Renal pelvis (tissue), 4 donors: ENCODE data around the gene AGBL1. TPM values are rescaled to one million over a fixed set of nuclear protein-coding genes. Genes with fewer than 3 reads are reported as not detected.

ENCODE experiments used
- DNase-seq: peaks from one replicate; pipeline ENCODE4 v3.0.0-alpha.2; 2013
- polyA plus RNA-seq, 3 donors: library from polyadenylated mRNA; unstranded; fragments of 120-200 nt; gene quantifications; one replicate each; pipeline ENCODE4 v1.2.1, GENCODE V29; 2013; ENCODE audit not compliant: insufficient read length in 3 of 3

Gene AGBL1
- polyA plus RNA-seq, 3 donors, result 0.14 to 0.16 (median 0.15) TPM

DNA sequence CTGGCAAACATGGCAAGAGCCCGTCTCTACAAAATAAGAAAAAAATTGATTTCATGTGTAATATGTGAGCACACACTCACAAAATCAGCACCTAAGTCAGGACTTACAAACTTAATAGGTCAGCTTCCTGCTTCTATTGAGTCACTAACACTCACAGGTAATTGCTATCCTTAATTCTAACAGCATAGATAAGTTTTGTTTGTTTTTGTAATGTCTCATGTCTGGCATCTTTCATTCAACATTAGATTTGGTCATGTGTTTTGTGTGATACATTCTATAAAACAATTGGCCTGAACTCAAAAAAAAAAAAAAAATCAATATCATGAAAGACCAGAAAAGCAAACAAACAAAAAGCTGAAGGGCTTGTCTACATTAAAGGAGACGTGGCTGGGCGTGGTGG, 564.7 kb downstream of the AGBL1 start:
- DNase-seq, result no peak

DNA sequence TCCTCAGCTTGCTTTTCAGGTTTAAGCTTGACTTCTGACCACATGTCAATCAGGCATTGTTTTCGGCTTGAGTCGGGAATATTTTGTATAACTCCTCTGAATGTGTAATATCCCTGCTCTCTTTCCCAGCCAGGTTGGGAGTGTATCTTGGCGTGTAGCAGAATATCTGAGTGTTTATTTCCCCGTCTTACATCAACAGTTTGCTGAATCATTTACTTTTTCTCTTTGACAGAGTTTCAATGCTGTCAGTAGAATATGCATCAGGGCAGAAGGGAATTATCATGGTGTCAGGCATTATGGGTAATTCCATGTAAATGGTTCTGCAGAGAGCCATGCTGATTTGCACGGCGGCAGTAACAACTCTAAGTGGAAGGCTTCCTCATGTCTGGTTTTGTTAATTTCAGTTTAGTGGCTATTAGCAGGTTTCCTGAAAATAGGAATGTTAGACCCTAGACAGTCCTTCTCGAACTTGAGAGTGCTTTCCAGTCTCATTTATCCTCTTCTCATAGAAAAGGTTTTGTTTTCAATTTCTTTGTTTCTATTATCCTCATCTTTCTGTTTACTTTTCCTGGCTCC, 566.3 kb downstream of the AGBL1 start:
- DNase-seq, result no peak

DNA sequence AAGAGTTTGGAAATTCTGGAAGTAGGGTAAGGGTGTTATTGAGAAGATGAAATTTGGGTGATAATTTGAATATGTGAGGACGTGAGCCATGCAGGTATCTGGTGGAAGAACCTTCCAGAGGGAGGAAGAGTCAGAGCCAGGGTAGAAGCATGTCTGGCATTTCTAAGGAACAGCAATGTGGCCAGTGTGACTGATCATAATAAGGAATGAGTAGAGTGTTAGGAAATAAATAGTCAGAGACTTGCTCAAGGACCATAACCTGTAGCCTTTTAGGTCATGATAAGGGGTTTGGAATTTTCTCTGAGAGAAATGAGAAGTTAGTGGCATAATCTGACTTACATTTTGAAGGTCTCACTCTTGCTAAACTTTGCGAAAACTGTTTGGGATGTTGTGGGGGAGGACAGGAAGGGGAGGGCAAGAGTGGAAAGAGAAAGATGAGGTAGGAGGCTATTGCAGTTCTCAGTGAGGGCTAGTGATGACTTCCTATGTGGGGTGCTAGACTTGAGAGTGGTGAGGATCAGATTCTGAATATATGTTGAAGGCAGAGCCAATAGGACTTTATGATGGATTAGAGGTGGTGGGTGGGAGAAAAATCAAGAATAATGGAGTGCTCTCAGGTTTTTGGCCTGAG, 568.3 kb downstream of the AGBL1 start:
- no peak for DNase-seq

DNA sequence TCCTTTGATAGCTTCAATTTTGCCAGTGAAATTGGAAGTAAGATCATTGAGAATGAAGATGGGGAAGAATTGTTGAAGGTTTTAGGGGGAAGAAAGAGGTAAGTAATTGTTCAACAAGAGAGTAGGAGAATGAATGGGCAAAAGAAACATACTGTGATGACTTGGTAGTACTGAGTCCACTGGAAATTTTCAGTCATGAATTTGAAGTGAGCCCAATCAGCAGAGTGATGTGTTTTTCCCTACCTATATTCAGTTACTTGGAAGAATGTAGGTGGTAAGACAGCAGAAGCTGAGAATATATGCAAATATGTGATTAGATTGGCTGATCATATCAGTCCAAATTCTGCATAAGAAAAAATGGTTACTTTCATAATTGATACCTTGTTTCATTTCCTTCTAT, 569.6 kb downstream of the AGBL1 start:
- DNase-seq, result no peak

DNA sequence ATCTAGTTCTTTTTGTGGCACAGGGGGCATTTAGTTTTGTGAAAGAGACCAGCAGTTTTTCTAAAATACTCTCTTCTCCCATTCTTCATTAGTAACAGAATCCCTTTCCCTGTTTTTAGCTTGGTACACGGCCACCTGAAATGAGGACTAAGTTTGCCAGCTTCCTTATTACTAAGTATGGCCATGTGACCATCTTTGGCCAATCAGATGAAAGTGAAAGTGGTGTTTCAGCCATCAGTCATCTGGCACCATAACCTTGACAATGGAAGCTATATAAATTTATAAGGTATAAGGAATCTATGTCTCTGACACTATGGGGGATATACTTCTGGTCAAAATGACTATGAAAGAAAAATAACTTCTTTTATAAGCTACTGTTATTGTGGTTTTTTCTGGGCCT, 570.4 kb downstream of the AGBL1 start:
- DNase-seq, result no peak

DNA sequence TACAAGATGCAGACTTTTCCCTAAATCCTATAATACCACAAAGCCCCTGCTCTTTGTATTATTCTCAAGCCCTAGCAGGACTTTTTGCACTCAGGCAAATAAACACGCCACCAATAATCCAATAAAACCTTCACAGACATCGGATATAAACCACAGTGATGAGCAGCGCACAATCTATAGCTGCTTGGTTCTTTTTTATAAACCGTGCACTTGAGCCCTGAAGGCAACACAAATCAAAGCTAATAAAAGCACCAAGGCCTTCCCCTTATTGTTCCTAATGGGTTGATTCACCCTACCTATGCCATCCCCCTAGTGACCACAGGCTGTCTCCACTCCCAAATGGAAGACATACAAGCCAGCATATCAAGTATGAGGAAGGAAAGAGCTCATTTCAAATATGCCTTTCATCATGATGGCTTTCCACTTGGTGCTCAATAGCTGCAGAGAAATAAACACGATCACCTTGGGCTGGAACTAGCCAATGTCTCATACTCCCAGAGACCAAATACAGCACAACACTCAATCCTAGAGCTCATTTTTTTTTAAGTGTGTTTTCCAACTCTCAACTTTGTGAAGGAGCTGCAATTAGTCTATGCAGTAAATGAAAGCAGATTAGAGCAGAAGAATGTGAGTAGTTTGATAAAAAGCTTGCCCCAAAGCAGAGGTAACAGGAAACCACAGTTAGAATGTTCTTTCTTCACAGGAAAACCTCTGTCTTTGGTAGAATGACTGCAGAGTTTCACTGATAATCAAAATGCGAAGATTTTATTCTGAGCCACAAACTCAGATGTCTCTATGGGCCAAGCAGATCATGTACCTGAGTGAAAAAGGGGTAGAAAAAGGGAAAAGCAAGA, 573.9 kb downstream of the AGBL1 start:
- no peak for DNase-seq

DNA sequence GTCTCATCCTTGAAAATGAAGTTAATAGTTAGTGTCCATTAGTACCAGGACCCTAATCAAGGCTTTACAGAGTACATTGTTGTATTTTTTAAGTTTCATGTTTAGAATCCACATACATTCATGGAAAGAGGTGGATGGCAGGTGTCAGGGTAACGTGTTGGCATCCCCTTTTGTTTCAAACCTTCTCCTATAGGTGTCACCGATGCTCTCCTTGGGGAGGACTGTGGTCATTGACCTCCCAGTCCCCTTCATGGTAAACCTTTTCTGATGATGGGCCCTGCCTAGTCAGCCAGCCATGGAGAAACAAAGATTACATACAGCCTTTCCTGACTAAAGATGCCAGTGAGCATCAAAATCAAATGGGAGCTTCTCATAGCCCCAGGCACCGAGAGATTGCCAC, 574.8 kb downstream of the AGBL1 start:
- no peak for DNase-seq

DNA sequence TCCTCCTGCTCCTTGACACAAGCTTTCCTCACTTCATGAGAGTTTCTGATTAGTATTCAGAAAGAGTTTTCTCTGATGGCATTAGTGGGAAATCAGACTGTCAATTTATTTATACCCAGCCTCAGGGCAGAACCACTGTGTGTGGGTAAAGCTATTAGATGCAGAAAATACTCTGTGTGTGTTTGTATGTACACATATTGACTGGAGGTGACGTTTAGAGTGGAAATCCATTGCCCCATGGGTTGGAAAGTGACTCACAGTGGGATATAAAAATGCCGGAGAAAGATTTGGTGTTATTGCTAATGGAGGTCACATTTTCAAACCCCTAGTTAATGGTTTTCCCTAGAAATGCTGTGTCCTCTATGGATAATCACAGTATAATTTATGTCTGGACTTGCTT, 577.6 kb downstream of the AGBL1 start:
- no peak for DNase-seq

DNA sequence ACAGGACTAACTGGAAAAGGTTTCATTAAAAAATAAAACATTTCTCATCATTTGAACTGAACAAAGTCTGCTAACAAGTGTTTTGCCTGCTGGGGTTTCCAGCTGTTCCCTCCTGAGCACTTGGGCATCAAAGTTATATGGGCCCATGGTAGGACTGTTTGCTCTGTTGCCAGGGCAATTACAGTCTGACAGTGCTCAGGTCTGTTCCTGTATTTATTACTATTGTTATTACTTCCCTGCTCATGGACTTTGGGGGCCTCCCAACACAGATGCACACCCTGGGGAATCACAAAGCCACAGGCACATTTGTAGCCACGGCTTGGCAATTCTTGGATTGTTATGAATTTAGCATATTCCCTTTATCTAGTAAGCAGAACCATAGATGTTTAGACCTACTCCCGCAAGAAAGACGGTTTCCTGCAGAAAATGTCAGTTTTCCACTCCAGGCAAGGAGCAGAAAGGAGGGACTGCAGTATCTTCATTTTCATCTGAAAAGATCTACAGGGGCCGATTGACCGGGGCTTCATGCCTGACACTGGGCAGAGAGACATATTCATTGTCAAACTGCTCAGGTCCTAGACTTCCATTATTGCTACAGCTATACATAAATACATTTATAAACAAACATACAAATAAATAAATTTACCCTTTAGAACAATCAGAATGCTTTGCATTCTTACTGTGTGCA, 580.2 kb downstream of the AGBL1 start:
- DNase-seq, result no peak

DNA sequence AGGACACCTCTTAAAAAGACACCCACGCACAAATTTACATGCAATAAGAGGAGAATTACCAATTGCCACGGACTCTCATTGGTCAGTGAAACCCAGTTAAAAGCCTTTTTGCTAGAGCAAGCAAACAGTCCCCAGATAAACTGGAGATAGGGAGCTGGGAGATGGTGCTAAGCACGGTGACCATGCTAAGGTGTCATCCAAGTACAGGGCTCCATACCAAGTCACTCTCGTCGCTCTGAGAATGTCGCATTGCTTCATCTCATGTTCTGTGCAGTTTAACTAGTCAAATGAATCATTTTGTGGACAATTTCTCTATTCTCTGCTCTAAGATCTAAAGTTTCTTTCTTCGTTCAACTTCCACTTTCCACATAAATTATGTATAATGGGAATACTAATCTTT, 581.9 kb downstream of the AGBL1 start:
- DNase-seq, result no peak

DNA sequence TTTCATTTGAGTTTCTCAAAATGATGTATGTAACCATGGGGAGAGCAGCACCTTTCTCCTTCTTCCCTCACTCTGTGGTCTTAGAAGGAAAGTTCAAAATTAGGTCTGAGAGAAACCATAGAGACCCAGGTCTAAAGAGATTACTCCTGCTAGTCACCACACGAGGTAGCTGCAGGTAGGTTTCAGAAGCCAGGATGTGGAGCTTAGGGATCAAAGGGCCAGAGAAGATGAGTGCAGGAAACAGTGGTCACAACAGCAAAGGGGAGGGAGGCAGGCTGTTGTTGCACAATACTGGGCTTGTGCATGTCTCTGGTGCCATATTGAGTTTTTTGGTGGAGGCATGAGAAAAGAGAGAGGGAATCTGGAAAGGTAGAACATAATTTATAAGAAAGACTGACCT, 583.6 kb downstream of the AGBL1 start:
- DNase-seq, result no peak

DNA sequence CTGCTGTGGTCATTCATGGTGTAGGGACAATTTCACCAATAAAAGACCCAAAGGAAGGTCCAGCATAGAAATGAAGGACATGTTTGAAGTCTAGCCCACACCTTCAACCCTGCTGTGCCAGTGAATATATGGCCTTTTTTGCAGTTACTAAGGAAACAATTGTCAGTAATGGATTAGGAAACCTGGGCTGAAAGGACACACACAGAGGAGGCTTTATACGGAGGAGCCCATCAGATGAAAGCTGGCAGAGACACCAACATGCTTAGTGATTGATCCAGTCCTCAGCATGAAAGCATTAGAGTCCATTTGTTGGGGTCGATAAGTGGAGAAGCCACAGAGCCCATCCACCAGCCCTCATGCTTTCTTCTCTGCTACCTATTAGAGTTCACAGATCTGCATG, 584.3 kb downstream of the AGBL1 start:
- DNase-seq, result no peak

DNA sequence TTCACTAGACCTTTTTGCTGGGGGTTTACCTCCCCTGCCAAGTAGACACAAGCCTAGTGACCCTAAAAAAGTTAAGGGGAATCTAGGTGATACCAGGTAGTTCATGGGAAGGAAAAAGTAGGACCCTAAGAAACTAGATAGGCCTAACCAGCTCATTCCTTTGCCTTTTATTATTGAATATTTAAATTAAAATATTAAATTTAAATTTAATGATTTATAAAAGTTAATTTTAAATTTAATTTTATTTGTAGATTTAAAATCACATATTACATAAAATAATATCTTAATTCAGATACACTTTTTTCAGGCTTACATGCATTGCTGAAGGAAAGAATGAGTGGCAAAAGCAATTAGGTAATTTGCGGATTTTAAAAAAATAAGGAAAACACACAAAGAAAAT, 584.9 kb downstream of the AGBL1 start:
- DNase-seq, result no peak

DNA sequence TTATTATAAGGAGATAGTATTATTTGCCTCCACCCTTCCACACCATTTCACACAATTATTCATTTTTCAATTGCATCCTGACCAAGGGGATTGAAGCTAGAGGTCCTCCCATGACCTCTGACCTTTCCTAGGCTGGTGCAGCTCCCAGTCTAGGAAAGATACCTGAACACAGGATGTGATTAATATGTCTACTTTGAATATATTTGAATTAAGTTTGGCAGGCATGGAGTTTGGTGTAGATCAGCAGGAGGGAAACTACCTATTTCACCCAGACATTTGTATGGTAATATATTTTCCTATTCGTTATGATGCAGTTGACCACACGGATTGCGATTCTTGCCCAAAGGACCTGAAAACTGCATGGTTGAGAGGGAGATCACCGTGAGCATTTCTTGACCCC, 596.3 kb downstream of the AGBL1 start:
- DNase-seq, result no peak

DNA sequence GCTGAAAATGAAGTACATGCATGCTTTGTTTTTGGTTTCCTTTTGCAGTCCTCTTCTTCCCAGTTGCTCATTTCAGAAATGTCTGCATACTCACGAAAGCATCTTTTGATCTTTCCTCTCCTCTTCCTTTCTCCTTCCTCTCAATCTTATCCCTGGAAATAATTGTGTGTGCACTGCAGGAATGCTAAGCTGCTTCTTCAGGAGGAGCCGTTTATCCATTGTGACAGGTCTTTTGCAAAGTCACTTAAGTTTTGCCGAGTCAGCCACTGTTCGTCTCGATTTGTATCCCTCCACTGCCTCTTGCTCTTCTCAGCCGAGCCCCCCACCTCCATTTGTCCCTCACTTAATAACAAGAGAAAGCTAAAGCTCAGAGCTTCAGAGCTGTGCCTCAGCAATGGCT, 597.6 kb downstream of the AGBL1 start:
- DNase-seq, result no peak

DNA sequence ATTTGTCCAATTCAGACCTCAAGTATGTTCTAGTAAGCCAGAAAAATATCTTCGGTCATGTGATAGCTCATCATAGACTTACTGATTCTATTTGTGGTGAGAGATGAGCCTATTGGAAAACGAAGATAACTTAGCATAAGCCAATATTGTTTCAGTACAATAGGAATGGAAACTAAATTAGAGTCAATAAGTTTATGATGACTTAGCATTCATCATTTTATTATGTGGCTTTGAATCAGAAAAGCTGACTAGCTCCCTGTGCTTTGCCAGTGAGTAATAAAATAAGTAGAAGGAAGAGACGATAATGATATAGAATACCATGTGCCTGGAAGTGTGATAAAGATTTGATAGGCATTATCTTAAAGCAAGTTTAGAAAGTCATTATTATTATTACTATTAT, 605.6 kb downstream of the AGBL1 start:
- no peak for DNase-seq

DNA sequence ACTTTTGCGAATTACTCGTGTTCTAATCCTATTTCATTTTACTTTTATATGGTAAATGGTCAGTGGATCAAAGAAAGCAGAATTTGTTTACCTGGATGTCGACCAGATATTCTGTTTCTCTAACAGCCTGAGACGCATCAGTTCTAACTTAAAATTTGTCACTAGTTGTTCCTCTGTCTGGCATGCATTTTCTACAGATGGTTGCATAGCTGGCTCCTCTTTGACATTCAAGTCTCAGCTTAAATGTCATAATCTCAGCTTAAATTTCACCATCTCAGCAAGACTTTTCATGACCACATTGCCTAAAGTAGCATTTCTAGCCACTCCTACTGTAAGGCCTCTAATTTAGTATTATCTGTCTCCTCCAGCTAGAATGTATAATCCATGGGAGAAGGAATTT, 609.3 kb downstream of the AGBL1 start:
- no peak for DNase-seq

DNA sequence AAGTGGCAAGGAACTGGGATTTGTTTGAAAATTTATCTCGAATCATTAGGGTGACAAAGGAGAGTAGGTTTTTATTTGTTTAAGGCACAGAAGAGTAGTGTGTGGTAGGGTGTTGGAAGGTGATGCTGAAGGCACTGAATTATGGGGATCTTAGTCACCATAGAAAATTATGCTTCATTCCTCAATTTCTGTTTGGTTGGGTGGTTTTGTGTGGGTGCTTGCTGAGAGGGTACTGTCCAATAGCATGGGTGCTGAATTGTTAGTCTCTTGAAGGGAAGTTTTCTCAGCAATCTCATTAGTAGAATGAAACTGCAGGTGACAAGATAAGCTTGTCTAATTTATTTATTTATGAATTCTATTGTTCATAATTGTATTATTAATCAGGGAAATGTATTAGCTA, 610.9 kb downstream of the AGBL1 start:
- peak; percentile 38 for DNase-seq

DNA sequence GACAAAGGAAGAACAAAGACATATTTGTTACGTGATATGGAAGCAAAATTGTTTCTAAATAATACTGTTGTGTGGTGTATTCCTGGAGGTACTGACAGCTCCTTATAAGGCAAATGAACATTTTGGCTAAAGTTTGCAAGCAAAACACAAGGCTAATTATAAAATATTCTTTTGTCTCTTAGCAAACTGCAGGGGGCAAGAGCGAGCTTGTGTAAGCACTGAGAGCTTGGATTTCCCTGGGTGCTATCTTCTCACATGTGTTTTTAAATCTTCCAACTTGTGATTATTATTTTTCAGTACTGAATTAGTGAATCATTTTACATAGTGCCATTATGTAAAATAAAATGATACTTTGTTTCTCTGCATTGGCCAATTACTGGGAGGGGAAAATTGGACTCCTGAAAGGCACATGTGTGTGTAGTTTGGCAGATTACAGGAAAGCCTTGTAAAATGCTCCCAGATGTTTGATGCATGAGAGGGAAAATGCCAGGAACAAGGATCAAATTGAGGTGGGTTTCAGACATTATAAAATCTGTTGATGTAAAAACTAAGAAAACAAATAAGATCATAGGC, 611.5 kb downstream of the AGBL1 start:
- no peak for DNase-seq

DNA sequence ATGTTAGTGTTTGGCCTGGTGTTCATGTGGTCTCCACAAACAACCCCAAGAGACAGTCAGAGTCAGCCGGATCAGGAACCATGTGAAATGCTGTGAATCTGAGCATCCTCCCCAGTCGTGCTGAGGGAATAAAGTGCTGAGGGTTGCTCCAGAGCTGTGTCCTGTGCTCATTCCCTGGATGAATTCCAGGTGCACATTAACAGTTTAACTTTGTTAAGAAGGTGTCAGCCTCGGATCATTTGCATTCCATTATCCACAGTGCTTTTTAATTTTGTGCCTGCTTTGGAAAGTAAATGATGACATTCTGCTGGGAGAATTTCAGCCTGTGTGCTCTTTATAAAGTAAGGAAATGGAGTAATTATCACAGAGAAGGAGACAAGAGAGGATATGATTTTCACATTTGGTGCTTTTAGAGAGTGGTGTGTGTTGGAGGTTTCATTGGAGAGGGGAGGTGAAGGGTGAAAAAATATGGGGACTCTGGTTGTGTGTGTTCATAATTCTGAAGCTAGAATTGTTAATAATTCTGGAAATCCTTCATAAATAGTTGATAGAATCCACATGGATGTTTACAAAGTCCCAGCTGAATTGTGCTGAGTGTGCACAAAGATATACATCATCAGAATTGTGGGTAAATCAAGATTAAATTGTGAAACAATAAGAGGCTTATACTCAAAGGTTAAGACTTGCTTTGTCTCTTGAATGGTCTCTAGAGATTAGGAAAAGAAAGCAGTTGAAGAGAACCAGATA, 621.4 kb downstream of the AGBL1 start:
- DNase-seq, result no peak

DNA sequence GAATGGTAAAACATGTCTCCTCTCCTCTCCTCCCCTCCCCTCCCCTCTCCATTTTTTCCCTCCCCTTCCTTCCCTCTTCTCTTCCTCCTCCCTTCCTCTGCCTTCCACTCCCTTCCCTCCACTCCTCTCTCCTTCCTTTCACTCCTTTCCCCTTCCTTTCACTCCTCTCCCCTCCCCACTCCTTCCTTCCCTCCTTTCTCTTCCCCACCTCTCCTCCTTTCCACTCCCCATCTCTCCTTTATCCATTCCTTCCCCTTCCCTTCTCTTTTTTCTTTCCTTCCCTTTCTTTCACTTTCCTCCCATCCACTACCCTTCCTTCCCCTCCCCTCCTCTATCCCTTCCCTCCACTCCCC, 621.9 kb downstream of the AGBL1 start:
- DNase-seq, result no peak

DNA sequence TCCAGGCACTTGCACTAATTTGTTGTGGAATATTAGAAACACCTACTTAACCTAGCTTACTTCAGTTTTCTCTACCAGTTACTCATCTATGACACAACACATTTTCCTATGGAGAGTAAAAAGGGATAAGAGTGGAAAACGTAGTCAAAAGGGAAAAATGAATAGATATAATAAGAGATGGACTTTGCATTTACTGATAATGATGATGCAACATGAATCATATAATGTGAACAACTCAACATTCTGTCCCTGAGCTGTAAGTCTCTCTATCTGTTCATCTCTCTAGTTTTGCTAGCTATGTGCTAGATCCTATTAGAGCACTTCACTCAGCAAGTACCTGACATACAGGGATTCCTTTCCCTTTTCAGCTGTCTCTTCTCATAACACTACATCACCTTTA, 627.1 kb downstream of the AGBL1 start:
- DNase-seq, result no peak
